Naive thymus-derived CD4-positive, alpha-beta T cell (primary cell): ENCODE data around the gene C2orf49. TPM values are rescaled to one million over a fixed set of nuclear protein-coding genes. Genes with fewer than 3 reads are reported as not detected.

Experiments
- ATAC-seq: fragments of 150-1000 bp; cut with Tn5 transposase; 2 replicates; pipeline ENCODE4 v1.10.0; 2021; ENCODE audit warnings: mild to moderate bottlenecking, moderate library complexity
- CTCF ChIA-PET: fragments of 350-600 bp; sonication (Branson Sonifier 250); formaldehyde crosslinking; loops from one replicate; lab custom pipeline; 2021; ENCODE audit warnings: antibody characterized with exemption; lab: Charles Lee
- POLR2A ChIA-PET: fragments of 350-600 bp; sonication (Branson Sonifier 250); formaldehyde crosslinking; loops from one replicate; lab custom pipeline; 2021; ENCODE audit warnings: antibody characterized with exemption, inconsistent platforms; lab: Charles Lee
- DNase-seq, 9 donors: peaks; one replicate each; pipeline versions ENCODE4 v3.0.0 to v3.0.0-alpha.2; 2020 to 2022; ENCODE audit warnings: mixed read lengths in 1 of 9
- H3K27ac ChIP-seq: one replicate; pipeline ENCODE4 v1.7.0; 2013; ENCODE audit warnings: mild to moderate bottlenecking, low read depth, low read length, moderate library complexity
- H3K27me3 ChIP-seq, 2 donors: one replicate each; pipeline ENCODE4 v1.7.0; 2013; ENCODE audit warnings: low read length in 2 of 2, mild to moderate bottlenecking in 2 of 2, moderate library complexity in 2 of 2; ENCODE audit not compliant: control insufficient read depth in 2 of 2, insufficient read depth in 2 of 2
- H3K36me3 ChIP-seq, 3 experiments: 1 replicate in 2 of 3; 2 replicates in 1 of 3; pipeline ENCODE4 v1.7.0; 2013; ENCODE audit warnings: low read length in 3 of 3, mild to moderate bottlenecking in 3 of 3, moderate library complexity in 1 of 3; ENCODE audit not compliant: insufficient read depth in 3 of 3, control insufficient read depth in 2 of 3
- H3K4me1 ChIP-seq, 2 donors: one replicate each; pipeline ENCODE4 v1.7.0; 2013; ENCODE audit warnings: low read length in 2 of 2, mild to moderate bottlenecking in 2 of 2, moderate library complexity in 1 of 2; ENCODE audit not compliant: control insufficient read depth in 2 of 2, insufficient read depth in 2 of 2
- H3K4me3 ChIP-seq: 2 replicates; pipeline ENCODE4 v1.7.0; 2013; ENCODE audit warnings: mild to moderate bottlenecking, low read length
- H3K9me3 ChIP-seq, 3 experiments: 1 replicate in 2 of 3; 2 replicates in 1 of 3; pipeline ENCODE4 v1.7.0; 2013; ENCODE audit warnings: low read length in 3 of 3; ENCODE audit not compliant: control insufficient read depth in 2 of 3
- H3K27ac Mint-ChIP-seq, 9 donors: one replicate each; pipeline ENCODE4 v1.8.0; 2020 to 2022; ENCODE audit warnings: mixed read lengths in 9 of 9, mild to moderate bottlenecking in 8 of 9, moderate library complexity in 5 of 9, inconsistent platforms in 2 of 9
- H3K27me3 Mint-ChIP-seq, 5 donors: one replicate each; pipeline ENCODE4 v1.8.0; 2021 to 2022; ENCODE audit warnings: mixed read lengths in 5 of 5, mild to moderate bottlenecking in 1 of 5
- H3K36me3 Mint-ChIP-seq, 5 donors: one replicate each; pipeline ENCODE4 v1.8.0; 2020 to 2022; ENCODE audit warnings: mixed read lengths in 5 of 5, mild to moderate bottlenecking in 3 of 5, inconsistent platforms in 1 of 5
- H3K4me1 Mint-ChIP-seq, 7 donors: one replicate each; pipeline ENCODE4 v1.8.0; 2020 to 2022; ENCODE audit warnings: mixed read lengths in 7 of 7, mild to moderate bottlenecking in 3 of 7, inconsistent platforms in 1 of 7
- H3K4me3 Mint-ChIP-seq, 10 donors: one replicate each; pipeline ENCODE4 v1.8.0; 2020 to 2022; ENCODE audit warnings: mild to moderate bottlenecking in 10 of 10, mixed read lengths in 10 of 10, moderate library complexity in 6 of 10, inconsistent platforms in 2 of 10
- H3K9me3 Mint-ChIP-seq, 11 donors: one replicate each; pipeline ENCODE4 v1.8.0; 2020 to 2022; ENCODE audit warnings: mixed read lengths in 11 of 11, mild to moderate bottlenecking in 4 of 11, inconsistent platforms in 1 of 11, moderate library complexity in 1 of 11
- intact Hi-C, 2 donors: fragments of 100-400 bp; cut with micrococcal nuclease; formaldehyde crosslinking; loops; one replicate each; pipeline ENCODE4 v1.15.1; 2023
- polyA plus RNA-seq, 2 donors: library from polyadenylated mRNA; unstranded; fragments of 300-500 nt; fragmentation: Illumina TruSeq; gene quantifications; one replicate each; pipeline ENCODE4 v1.2.3, GENCODE V29; 2021
- total RNA-seq, 6 experiments: library from RNA in 5 of 6; stranded (reverse) in 5 of 6; gene quantifications; 1 replicate in 5 of 6; 2 replicates in 1 of 6; pipeline ENCODE4 v1.2.3 and lab custom pipeline; 2021 to 2026

The C2orf49 gene
- total and polyA plus RNA-seq, 7 experiments from 2014 or later: 9.7 to 30.8 (median 19.9) TPM

GRCh38 chr2:105376010-105376409 is 38.7 kb downstream of the C2orf49 start:
- no peaks in the 10 kb centered on the region for H3K9me3 ChIP-seq
- H3K4me3 Mint-ChIP-seq: no peak overlapping the region
- ATAC-seq: no peak
- ChIA-PET POLR2A (interaction anchor here (0.6 kb wide), 1 partner anchor 140 kb away, joined by 3 read pairs; no protein-coding TSS in a partner anchor), CTCF (no interaction called here)
- H3K4me1 ChIP-seq: peaks cover 0 to 13% of the 10 kb centered on the region in 2 donors
- no peak overlapping the region for H3K4me3 ChIP-seq
- no peaks in the 10 kb centered on the region for H3K9me3 Mint-ChIP-seq
- H3K27me3 Mint-ChIP-seq: peaks cover 0 to 1% (median 0%) of the 10 kb centered on the region in 5 donors
- no peak overlapping the region for H3K27ac Mint-ChIP-seq
- H3K36me3 ChIP-seq: no peaks in the 10 kb centered on the region
- no peaks in the 10 kb centered on the region for H3K27me3 ChIP-seq
- H3K27ac ChIP-seq: no peak overlapping the region
- no peak for DNase-seq
- intact Hi-C loops: no loop called here
- H3K4me1 Mint-ChIP-seq: peaks cover 0 to 18% (median 5%) of the 10 kb centered on the region in 7 donors
- H3K36me3 Mint-ChIP-seq: peaks cover 0 to 7% (median 0%) of the 10 kb centered on the region in 5 donors

GRCh38 chr2:105376789-105377240 is 39.5 kb downstream of the C2orf49 start:
- intact Hi-C loops: no loop called here
- H3K27me3 Mint-ChIP-seq: peaks cover 0 to 1% (median 0%) of the 10 kb centered on the region in 5 donors
- H3K27me3 ChIP-seq: no peaks in the 10 kb centered on the region
- CTCF ChIA-PET: no interaction called here
- no peak for ATAC-seq
- POLR2A ChIA-PET: no interaction called here
- peaks cover 0 to 13% of the 10 kb centered on the region in 2 donors for H3K4me1 ChIP-seq
- no peak overlapping the region for H3K27ac Mint-ChIP-seq
- no peaks in the 10 kb centered on the region for H3K36me3 ChIP-seq
- H3K4me3 Mint-ChIP-seq: no peak overlapping the region
- H3K36me3 Mint-ChIP-seq: peaks cover 0 to 7% (median 0%) of the 10 kb centered on the region in 5 donors
- no peak for DNase-seq
- no peak overlapping the region for H3K4me3 ChIP-seq
- H3K9me3 Mint-ChIP-seq: no peaks in the 10 kb centered on the region
- H3K4me1 Mint-ChIP-seq: peaks cover 0 to 20% (median 6%) of the 10 kb centered on the region in 7 donors
- H3K27ac ChIP-seq: no peak overlapping the region
- H3K9me3 ChIP-seq: no peaks in the 10 kb centered on the region

DNA sequence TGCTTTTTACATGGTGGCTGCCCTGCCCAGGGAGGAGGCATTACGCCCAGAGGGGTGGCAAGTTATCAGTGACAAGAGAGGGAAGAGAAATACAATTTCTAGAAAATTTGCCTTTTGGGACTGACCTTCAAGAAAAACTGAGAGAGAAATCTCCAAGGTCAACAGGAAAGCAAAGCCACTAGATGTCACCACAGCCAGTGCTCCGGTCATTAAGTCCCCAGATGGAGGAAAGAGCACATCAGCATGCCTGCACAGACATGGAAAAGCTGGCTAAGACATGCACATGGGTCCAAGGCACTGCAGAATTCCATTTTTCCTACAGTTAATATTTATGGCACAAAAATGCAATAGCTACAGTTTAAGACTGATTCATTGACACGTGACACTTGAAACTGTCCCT is 40.5 kb downstream of the C2orf49 start:
- Mint-ChIP-seq H3K4me1 (peaks cover 0 to 20% (median 6%) of the 10 kb centered on the region in 7 donors), H3K4me3 (no peak overlapping the region), H3K27me3 (peaks cover 0 to 1% (median 0%) of the 10 kb centered on the region in 5 donors), H3K36me3 (peaks cover 0 to 7% (median 0%) of the 10 kb centered on the region in 5 donors), H3K27ac (no peak overlapping the region), H3K9me3 (no peaks in the 10 kb centered on the region)
- no peaks in the 10 kb centered on the region for H3K9me3 ChIP-seq
- H3K27ac ChIP-seq: no peak overlapping the region
- ChIA-PET CTCF (interaction anchor here (1.0 kb wide), 1 partner anchor 143 kb away, joined by 4 read pairs; no protein-coding TSS in a partner anchor), POLR2A (no interaction called here)
- H3K4me1 ChIP-seq: peaks cover 0 to 13% of the 10 kb centered on the region in 2 donors
- intact Hi-C loops: no loop called here
- no peaks in the 10 kb centered on the region for H3K36me3 ChIP-seq
- no peak overlapping the region for H3K4me3 ChIP-seq
- H3K27me3 ChIP-seq: no peaks in the 10 kb centered on the region
- ATAC-seq (no peak), DNase-seq (no peak)

DNA sequence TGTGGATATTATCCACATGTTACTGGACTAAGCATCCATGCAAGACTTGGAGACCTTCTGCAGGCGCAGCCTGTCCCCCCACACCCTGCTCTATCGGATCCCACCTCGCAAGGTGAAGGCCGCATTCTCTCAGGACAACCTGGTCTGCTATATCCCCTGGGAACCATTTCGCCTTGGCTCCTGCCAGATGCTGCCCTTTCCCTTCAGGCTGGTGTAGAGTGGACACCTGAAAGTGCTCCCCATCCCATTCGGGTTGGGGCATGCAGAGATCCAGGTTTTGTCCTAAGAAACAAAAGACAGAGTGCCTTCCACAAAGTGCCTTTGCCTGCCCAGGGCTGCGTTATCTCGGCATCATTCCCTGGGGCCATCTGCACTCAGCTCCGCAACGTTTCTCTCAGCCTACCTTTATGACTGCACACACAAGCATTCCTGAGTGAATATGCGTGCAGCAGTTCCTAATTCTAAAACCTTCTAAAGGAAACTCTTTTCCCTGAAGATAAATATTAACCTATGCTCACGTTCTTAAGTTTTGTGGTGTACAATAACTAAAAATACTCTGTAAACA is 41.0 kb downstream of the C2orf49 start:
- H3K36me3 ChIP-seq: no peaks in the 10 kb centered on the region
- Mint-ChIP-seq H3K4me1 (peaks cover 0 to 20% (median 6%) of the 10 kb centered on the region in 7 donors), H3K36me3 (peaks cover 0 to 7% (median 0%) of the 10 kb centered on the region in 5 donors), H3K4me3 (no peak overlapping the region), H3K9me3 (no peaks in the 10 kb centered on the region), H3K27me3 (peaks cover 0 to 1% (median 0%) of the 10 kb centered on the region in 5 donors), H3K27ac (no peak overlapping the region)
- no peak overlapping the region for H3K4me3 ChIP-seq
- ChIA-PET CTCF (interaction anchor here (1.0 kb wide), 1 partner anchor 142 kb away, joined by 4 read pairs; no protein-coding TSS in a partner anchor), POLR2A (no interaction called here)
- intact Hi-C loops: no loop called here
- H3K27ac ChIP-seq: no peak overlapping the region
- H3K4me1 ChIP-seq: peaks cover 0 to 9% of the 10 kb centered on the region in 2 donors
- no peaks in the 10 kb centered on the region for H3K9me3 ChIP-seq
- no peaks in the 10 kb centered on the region for H3K27me3 ChIP-seq
- ATAC-seq (no peak), DNase-seq (no peak)

- no peak for ATAC-seq
- Mint-ChIP-seq H3K27me3 (peaks cover 0 to 1% (median 0%) of the 10 kb centered on the region in 5 donors), H3K4me3 (no peak overlapping the region), H3K27ac (no peak overlapping the region), H3K36me3 (peaks cover 0 to 10% (median 0%) of the 10 kb centered on the region in 5 donors), H3K4me1 (peaks cover 0 to 17% (median 4%) of the 10 kb centered on the region in 7 donors), H3K9me3 (no peaks in the 10 kb centered on the region)
- Histone ChIP-seq H3K9me3 (no peaks in the 10 kb centered on the region), H3K4me1 (peaks cover 0 to 5% of the 10 kb centered on the region in 2 donors), H3K4me3 (no peak overlapping the region), H3K27me3 (no peaks in the 10 kb centered on the region), H3K36me3 (no peaks in the 10 kb centered on the region), H3K27ac (no peak overlapping the region)
- POLR2A ChIA-PET: no interaction called here
- CTCF ChIA-PET: interaction anchor here (1.5 kb wide), 1 partner anchor 10 kb away, joined by 5 read pairs; no protein-coding TSS in a partner anchor
- intact Hi-C loops: no loop called here
- no peak for DNase-seq
Measured at GRCh38 chr2:105378921-105379383, 41.6 kb downstream of the C2orf49 start.

- peaks cover 0 to 13% (median 0%) of the 10 kb centered on the region in 5 donors for H3K36me3 Mint-ChIP-seq
- peaks cover 0 to 1% (median 0%) of the 10 kb centered on the region in 5 donors for H3K27me3 Mint-ChIP-seq
- POLR2A ChIA-PET: no interaction called here
- CTCF ChIA-PET: interaction anchor here (1.5 kb wide), 1 partner anchor 11 kb away, joined by 5 read pairs; no protein-coding TSS in a partner anchor
- no peaks in the 10 kb centered on the region for H3K4me1 ChIP-seq
- H3K36me3 ChIP-seq: no peaks in the 10 kb centered on the region
- no peak overlapping the region for H3K27ac ChIP-seq
- DNase-seq (no peak), ATAC-seq (no peak)
- no peaks in the 10 kb centered on the region for H3K9me3 ChIP-seq
- H3K27ac Mint-ChIP-seq: peak overlapping the region in 1 of 9 donors; percentile 23
- peaks cover 0 to 16% (median 0%) of the 10 kb centered on the region in 7 donors for H3K4me1 Mint-ChIP-seq
- H3K4me3 Mint-ChIP-seq: no peak overlapping the region
- H3K27me3 ChIP-seq: no peaks in the 10 kb centered on the region
- no peak overlapping the region for H3K4me3 ChIP-seq
- no peaks in the 10 kb centered on the region for H3K9me3 Mint-ChIP-seq
- intact Hi-C loops: no loop called here
Measured at GRCh38 chr2:105379741-105380186, 42.4 kb downstream of the C2orf49 start.
